Panc1 (cell line): Measurements from ENCODE around the gene POLQ. TPM values are rescaled to one million over a fixed set of nuclear protein-coding genes. Genes with fewer than 3 reads are reported as not detected.

Source experiments
- ATAC-seq: fragments of 200-7000 bp; cut with Tn5 transposase; 2 replicates; pipeline ENCODE4 v1.9.1; 2020; ENCODE audit warnings: mild to moderate bottlenecking, moderate library complexity
- BruUV-seq: library from RNA; stranded (reverse); fragments of 400-500 nt; replicated peaks from 2 replicates; lab custom pipeline; 2021; lab: Mats Ljungman, UMichigan
- CTCF ChIA-PET: fragments of 300-600 bp; sonication (Branson Sonifier 250); formaldehyde crosslinking; loops from one replicate; lab custom pipeline; 2022; ENCODE audit warnings: antibody characterized with exemption; lab: Charles Lee
- POLR2A ChIA-PET: fragments of 300-600 bp; sonication (Branson Sonifier 250); formaldehyde crosslinking; loops from one replicate; lab custom pipeline; 2022; ENCODE audit warnings: antibody characterized with exemption; lab: Charles Lee
- DNase-seq: peaks from one replicate; pipeline ENCODE4 v3.0.0-alpha.2; 2010; ENCODE audit warnings: low read depth, low spot score
- H3K27ac ChIP-seq: 2 replicates; pipeline ENCODE4 v1.5.1; 2011; ENCODE audit warnings: mild to moderate bottlenecking, low read length, inconsistent platforms
- H3K27me3 ChIP-seq: fragments of 200-500 bp; sonication (Bioruptor generic); 2 replicates; pipeline ENCODE4 v1.6.0; 2014; ENCODE audit warnings: low read length, inconsistent platforms; ENCODE audit not compliant: control insufficient read depth, insufficient read depth
- H3K36me3 ChIP-seq: fragments of 200-500 bp; sonication (Bioruptor generic); 2 replicates; pipeline ENCODE4 v1.5.1; 2014; ENCODE audit warnings: inconsistent platforms, mild to moderate bottlenecking, low read length, moderate library complexity; ENCODE audit not compliant: control insufficient read depth, insufficient read depth
- H3K4me1 ChIP-seq: 2 replicates; pipeline ENCODE4 v1.5.1; 2011; ENCODE audit warnings: inconsistent platforms, mild to moderate bottlenecking, low read length, moderate library complexity; ENCODE audit not compliant: control insufficient read depth, insufficient read depth
- H3K4me3 ChIP-seq, 2 experiments: 2 replicates each; pipeline ENCODE4 v1.5.1; 2011 to 2012; ENCODE audit warnings: low read depth in 2 of 2, low read length in 2 of 2, mild to moderate bottlenecking in 2 of 2, inconsistent platforms in 1 of 2, moderate library complexity in 1 of 2
- H3K9me3 ChIP-seq: fragments of 200-500 bp; sonication (Bioruptor generic); 2 replicates; pipeline ENCODE4 v1.5.1; 2014; ENCODE audit warnings: low read depth, mild to moderate bottlenecking, inconsistent platforms, low read length, moderate library complexity; ENCODE audit not compliant: control insufficient read depth, insufficient read depth
- CTCF ChIP-seq: fragments of 450-650 bp; IDR thresholded peaks from 2 replicates; pipeline ENCODE4 v1.5.1; 2017; ENCODE audit warnings: mild to moderate bottlenecking
- POLR2AphosphoS5 ChIP-seq: IDR thresholded peaks from 2 replicates; pipeline ENCODE4 v1.6.1; 2012; ENCODE audit warnings: mild to moderate bottlenecking, low read depth, low read length, moderate library complexity
- SIN3A ChIP-seq: IDR thresholded peaks from 2 replicates; pipeline ENCODE4 v1.6.1; 2012; ENCODE audit warnings: low read depth, mild to moderate bottlenecking, low read length, moderate library complexity, borderline replicate concordance; ENCODE audit not compliant: insufficient read depth
- TCF7L2 ChIP-seq: IDR thresholded peaks from 2 replicates; pipeline ENCODE4 v1.6.1; 2011; ENCODE audit warnings: mild to moderate bottlenecking, low read depth, low read length, inconsistent platforms
- in situ Hi-C: cut with HindIII; loops from 2 replicates; pipeline ENCODE4 v1.10.0; 2016; ENCODE audit warnings: low sequenced_read_pairs, low pct_unique_long_range_greater_than_20kb
- intact Hi-C: fragments of 100-400 bp; cut with micrococcal nuclease; formaldehyde crosslinking; loops from one replicate; pipeline ENCODE4 v1.10.0; 2022; ENCODE audit not compliant: unreplicated experiment
- total RNA-seq: library from RNA; stranded (reverse); gene quantifications from one replicate; pipeline ENCODE4 v1.2.1, GENCODE V29; 2021; ENCODE audit not compliant: unreplicated experiment
- TF ChIP-seq, protein P1 (sequence below), 2 experiments: IDR thresholded peaks; 2 replicates each; pipeline ENCODE4 v1.6.1; 2011 to 2012; ENCODE audit warnings: low read depth in 2 of 2, control low read depth in 1 of 2, low read length in 1 of 2, mild to moderate bottlenecking in 1 of 2, moderate library complexity in 1 of 2; ENCODE audit not compliant: insufficient read depth in 1 of 2

POLQ gene
- total RNA-seq, 1 experiment from 2014 or later, result 11.9 TPM

- intact Hi-C loops (no loop called here), in situ Hi-C loops (no loop called here)
- CTCF ChIA-PET, result no interaction called here
- no peaks in the 10 kb centered on the region for H3K9me3 ChIP-seq
- TF ChIP-seq POLR2AphosphoS5 (no peak), TCF7L2 (no peak), CTCF (no peak), SIN3A (no peak)
- TF ChIP-seq, protein P1, sequence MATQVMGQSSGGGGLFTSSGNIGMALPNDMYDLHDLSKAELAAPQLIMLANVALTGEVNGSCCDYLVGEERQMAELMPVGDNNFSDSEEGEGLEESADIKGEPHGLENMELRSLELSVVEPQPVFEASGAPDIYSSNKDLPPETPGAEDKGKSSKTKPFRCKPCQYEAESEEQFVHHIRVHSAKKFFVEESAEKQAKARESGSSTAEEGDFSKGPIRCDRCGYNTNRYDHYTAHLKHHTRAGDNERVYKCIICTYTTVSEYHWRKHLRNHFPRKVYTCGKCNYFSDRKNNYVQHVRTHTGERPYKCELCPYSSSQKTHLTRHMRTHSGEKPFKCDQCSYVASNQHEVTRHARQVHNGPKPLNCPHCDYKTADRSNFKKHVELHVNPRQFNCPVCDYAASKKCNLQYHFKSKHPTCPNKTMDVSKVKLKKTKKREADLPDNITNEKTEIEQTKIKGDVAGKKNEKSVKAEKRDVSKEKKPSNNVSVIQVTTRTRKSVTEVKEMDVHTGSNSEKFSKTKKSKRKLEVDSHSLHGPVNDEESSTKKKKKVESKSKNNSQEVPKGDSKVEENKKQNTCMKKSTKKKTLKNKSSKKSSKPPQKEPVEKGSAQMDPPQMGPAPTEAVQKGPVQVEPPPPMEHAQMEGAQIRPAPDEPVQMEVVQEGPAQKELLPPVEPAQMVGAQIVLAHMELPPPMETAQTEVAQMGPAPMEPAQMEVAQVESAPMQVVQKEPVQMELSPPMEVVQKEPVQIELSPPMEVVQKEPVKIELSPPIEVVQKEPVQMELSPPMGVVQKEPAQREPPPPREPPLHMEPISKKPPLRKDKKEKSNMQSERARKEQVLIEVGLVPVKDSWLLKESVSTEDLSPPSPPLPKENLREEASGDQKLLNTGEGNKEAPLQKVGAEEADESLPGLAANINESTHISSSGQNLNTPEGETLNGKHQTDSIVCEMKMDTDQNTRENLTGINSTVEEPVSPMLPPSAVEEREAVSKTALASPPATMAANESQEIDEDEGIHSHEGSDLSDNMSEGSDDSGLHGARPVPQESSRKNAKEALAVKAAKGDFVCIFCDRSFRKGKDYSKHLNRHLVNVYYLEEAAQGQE (IDR thresholded peaks at IDR 0.05; ENCODE audit: insufficient read depth in 1 of 2, low read depth in 2 of 2, low read length in 1 of 2), result no peak
- no peaks in the 10 kb centered on the region for H3K4me1 ChIP-seq
- H3K27ac ChIP-seq, result no peak overlapping the region
- ATAC-seq (no peak), DNase-seq (no peak)
- H3K4me3 ChIP-seq, result no peak overlapping the region
- no peaks in the 10 kb centered on the region for H3K27me3 ChIP-seq
- POLR2A ChIA-PET, result interaction anchor here (0.5 kb wide), 1 partner anchor 660 kb away, joined by 5 read pairs; no protein-coding TSS in a partner anchor
- no TSS peak for BruUV-seq
- no peaks in the 10 kb centered on the region; the same call in 1 of the 2 replicates for H3K36me3 ChIP-seq
Observed at GRCh38 chr3:121515862-121516261, 29.9 kb downstream of the POLQ start.

DNA sequence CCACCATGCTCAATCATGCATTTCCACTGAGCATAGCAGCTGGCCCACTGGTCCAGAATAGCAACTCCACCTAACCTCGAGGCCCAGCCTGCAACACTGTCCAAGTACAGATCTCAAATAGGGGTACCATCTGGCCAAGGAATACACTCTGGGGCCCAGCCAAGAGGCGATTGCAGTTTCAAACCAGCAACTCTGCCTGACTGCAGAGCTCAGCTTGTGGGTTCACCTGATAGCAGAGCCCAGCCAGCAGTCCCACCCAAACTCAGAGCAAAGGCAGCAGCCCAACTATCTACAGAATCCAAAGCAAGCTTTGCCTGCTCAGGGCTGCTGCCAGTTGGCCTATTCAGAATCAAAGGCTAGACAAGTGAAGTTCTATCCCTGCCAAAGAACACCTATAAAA, 30.5 kb downstream of the POLQ start:
- H3K36me3 ChIP-seq, result no peaks in the 10 kb centered on the region; the same call in 1 of the 2 replicates
- no peaks in the 10 kb centered on the region for H3K27me3 ChIP-seq
- ATAC-seq (no peak), DNase-seq (no peak)
- H3K27ac ChIP-seq, result no peak overlapping the region
- intact Hi-C loops (no loop called here), in situ Hi-C loops (no loop called here)
- POLR2A ChIA-PET, result interaction anchor here (0.5 kb wide), 1 partner anchor 659 kb away, joined by 5 read pairs; no protein-coding TSS in a partner anchor
- TF ChIP-seq SIN3A (no peak), POLR2AphosphoS5 (no peak), TCF7L2 (no peak), CTCF (no peak)
- TF ChIP-seq, protein P1 (IDR thresholded peaks at IDR 0.05; ENCODE audit: insufficient read depth in 1 of 2, low read depth in 2 of 2, low read length in 1 of 2), result no peak
- no TSS peak for BruUV-seq
- no peaks in the 10 kb centered on the region for H3K9me3 ChIP-seq
- H3K4me1 ChIP-seq, result no peaks in the 10 kb centered on the region
- H3K4me3 ChIP-seq, result no peak overlapping the region
- CTCF ChIA-PET, result no interaction called here
